ENCODE results near the gene KCNK7.

DNA sequence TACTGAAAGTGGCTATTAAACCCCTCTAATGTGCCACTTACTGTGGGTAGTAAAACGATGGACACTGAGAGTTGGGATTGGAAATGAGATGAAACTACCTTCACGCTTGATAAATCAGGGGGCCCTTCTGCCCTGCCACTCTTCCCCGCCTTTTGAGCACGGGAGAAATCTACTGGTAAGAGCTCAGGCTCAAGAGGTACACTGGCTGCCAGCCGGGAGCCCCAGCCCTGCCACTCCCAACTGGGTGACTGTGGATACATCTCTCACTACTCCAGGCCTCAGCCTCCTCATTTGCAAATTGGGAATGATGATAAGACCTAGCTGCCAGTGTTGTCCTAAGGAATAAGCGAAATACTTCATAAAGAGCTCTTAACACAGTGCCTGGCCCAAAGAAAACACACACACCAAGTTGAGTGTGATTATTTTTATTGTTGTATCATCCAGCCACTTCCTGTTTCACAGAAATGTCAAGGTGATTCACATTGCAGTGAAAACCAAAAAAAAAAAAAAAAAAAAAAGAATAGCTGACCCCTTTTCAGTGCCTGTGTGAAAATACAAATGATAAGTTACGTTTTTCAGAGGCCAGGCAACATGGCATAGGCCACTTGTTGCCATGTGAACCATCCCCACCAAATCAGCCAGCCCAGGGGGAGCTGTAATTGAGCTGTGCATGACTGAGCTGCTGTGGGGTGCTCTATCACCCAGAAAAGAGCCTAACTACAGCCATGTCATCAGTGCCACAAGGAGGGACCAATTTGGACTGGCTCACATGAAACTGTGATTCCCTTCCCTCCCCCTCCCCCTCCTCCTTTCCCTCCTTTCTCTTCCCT, 29.8 kb downstream of the KCNK7 start:
- TF ChIP-seq EZH2phosphoT487 (IDR thresholded peaks at IDR 0.05; ENCODE audit: unreplicated experiment) (no peak), EZH2 (IDR thresholded peaks at IDR 0.05; ENCODE audit: low read depth, unreplicated experiment) (no peak), POLR2AphosphoS5 (IDR thresholded peaks at IDR 0.05; ENCODE audit: low read depth) (no peak), JUNB (IDR thresholded peaks at IDR 0.05; ENCODE audit: unreplicated experiment) (no peak), CREB1 (CRISPR knock-in tag; IDR thresholded peaks at IDR 0.05; ENCODE audit: low read depth) (no peak)
- TF ChIP-seq, protein P1, sequence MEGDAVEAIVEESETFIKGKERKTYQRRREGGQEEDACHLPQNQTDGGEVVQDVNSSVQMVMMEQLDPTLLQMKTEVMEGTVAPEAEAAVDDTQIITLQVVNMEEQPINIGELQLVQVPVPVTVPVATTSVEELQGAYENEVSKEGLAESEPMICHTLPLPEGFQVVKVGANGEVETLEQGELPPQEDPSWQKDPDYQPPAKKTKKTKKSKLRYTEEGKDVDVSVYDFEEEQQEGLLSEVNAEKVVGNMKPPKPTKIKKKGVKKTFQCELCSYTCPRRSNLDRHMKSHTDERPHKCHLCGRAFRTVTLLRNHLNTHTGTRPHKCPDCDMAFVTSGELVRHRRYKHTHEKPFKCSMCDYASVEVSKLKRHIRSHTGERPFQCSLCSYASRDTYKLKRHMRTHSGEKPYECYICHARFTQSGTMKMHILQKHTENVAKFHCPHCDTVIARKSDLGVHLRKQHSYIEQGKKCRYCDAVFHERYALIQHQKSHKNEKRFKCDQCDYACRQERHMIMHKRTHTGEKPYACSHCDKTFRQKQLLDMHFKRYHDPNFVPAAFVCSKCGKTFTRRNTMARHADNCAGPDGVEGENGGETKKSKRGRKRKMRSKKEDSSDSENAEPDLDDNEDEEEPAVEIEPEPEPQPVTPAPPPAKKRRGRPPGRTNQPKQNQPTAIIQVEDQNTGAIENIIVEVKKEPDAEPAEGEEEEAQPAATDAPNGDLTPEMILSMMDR (conservative IDR thresholded peaks at IDR 0.05; ENCODE audit: low read depth in 2 of 2), result no peak
- TF ChIP-seq, protein P2, sequence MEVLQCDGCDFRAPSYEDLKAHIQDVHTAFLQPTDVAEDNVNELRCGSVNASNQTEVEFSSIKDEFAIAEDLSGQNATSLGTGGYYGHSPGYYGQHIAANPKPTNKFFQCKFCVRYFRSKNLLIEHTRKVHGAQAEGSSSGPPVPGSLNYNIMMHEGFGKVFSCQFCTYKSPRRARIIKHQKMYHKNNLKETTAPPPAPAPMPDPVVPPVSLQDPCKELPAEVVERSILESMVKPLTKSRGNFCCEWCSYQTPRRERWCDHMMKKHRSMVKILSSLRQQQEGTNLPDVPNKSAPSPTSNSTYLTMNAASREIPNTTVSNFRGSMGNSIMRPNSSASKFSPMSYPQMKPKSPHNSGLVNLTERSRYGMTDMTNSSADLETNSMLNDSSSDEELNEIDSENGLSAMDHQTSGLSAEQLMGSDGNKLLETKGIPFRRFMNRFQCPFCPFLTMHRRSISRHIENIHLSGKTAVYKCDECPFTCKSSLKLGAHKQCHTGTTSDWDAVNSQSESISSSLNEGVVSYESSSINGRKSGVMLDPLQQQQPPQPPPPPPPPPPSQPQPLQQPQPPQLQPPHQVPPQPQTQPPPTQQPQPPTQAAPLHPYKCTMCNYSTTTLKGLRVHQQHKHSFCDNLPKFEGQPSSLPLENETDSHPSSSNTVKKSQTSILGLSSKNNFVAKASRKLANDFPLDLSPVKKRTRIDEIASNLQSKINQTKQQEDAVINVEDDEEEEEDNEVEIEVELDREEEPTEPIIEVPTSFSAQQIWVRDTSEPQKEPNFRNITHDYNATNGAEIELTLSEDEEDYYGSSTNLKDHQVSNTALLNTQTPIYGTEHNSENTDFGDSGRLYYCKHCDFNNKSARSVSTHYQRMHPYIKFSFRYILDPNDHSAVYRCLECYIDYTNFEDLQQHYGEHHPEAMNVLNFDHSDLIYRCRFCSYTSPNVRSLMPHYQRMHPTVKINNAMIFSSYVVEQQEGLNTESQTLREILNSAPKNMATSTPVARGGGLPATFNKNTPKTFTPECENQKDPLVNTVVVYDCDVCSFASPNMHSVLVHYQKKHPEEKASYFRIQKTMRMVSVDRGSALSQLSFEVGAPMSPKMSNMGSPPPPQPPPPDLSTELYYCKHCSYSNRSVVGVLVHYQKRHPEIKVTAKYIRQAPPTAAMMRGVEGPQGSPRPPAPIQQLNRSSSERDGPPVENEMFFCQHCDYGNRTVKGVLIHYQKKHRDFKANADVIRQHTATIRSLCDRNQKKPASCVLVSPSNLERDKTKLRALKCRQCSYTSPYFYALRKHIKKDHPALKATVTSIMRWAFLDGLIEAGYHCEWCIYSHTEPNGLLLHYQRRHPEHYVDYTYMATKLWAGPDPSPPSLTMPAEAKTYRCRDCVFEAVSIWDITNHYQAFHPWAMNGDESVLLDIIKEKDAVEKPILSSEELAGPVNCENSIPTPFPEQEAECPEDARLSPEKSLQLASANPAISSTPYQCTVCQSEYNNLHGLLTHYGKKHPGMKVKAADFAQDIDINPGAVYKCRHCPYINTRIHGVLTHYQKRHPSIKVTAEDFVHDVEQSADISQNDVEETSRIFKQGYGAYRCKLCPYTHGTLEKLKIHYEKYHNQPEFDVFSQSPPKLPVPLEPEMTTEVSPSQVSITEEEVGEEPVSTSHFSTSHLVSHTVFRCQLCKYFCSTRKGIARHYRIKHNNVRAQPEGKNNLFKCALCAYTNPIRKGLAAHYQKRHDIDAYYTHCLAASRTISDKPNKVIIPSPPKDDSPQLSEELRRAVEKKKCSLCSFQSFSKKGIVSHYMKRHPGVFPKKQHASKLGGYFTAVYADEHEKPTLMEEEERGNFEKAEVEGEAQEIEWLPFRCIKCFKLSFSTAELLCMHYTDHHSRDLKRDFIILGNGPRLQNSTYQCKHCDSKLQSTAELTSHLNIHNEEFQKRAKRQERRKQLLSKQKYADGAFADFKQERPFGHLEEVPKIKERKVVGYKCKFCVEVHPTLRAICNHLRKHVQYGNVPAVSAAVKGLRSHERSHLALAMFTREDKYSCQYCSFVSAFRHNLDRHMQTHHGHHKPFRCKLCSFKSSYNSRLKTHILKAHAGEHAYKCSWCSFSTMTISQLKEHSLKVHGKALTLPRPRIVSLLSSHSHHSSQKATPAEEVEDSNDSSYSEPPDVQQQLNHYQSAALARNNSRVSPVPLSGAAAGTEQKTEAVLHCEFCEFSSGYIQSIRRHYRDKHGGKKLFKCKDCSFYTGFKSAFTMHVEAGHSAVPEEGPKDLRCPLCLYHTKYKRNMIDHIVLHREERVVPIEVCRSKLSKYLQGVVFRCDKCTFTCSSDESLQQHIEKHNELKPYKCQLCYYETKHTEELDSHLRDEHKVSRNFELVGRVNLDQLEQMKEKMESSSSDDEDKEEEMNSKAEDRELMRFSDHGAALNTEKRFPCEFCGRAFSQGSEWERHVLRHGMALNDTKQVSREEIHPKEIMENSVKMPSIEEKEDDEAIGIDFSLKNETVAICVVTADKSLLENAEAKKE (CRISPR knock-in tag; IDR thresholded peaks at IDR 0.05), result no peak
- TF ChIP-seq, protein P3, sequence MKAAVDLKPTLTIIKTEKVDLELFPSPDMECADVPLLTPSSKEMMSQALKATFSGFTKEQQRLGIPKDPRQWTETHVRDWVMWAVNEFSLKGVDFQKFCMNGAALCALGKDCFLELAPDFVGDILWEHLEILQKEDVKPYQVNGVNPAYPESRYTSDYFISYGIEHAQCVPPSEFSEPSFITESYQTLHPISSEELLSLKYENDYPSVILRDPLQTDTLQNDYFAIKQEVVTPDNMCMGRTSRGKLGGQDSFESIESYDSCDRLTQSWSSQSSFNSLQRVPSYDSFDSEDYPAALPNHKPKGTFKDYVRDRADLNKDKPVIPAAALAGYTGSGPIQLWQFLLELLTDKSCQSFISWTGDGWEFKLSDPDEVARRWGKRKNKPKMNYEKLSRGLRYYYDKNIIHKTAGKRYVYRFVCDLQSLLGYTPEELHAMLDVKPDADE (IDR thresholded peaks at IDR 0.05), result no peak
- TF ChIP-seq, protein P4, sequence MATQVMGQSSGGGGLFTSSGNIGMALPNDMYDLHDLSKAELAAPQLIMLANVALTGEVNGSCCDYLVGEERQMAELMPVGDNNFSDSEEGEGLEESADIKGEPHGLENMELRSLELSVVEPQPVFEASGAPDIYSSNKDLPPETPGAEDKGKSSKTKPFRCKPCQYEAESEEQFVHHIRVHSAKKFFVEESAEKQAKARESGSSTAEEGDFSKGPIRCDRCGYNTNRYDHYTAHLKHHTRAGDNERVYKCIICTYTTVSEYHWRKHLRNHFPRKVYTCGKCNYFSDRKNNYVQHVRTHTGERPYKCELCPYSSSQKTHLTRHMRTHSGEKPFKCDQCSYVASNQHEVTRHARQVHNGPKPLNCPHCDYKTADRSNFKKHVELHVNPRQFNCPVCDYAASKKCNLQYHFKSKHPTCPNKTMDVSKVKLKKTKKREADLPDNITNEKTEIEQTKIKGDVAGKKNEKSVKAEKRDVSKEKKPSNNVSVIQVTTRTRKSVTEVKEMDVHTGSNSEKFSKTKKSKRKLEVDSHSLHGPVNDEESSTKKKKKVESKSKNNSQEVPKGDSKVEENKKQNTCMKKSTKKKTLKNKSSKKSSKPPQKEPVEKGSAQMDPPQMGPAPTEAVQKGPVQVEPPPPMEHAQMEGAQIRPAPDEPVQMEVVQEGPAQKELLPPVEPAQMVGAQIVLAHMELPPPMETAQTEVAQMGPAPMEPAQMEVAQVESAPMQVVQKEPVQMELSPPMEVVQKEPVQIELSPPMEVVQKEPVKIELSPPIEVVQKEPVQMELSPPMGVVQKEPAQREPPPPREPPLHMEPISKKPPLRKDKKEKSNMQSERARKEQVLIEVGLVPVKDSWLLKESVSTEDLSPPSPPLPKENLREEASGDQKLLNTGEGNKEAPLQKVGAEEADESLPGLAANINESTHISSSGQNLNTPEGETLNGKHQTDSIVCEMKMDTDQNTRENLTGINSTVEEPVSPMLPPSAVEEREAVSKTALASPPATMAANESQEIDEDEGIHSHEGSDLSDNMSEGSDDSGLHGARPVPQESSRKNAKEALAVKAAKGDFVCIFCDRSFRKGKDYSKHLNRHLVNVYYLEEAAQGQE (IDR thresholded peaks at IDR 0.05; ENCODE audit: unreplicated experiment), result no peak

Measured in GM23338 (cell line).